Amniotic stem cell (primary cell): ENCODE measurements around the gene RRP15.
A peak's percentile ranks its signal among the peaks of the same experiment; 100 is the strongest.

Experiments
- DNase-seq: peaks from one replicate; lab custom pipeline; 2025; lab: John Stamatoyannopoulos, UW

The RRP15 gene

GRCh38 chr1:218362418-218363076, 77.5 kb downstream of the RRP15 start:
- no peak for DNase-seq

DNA sequence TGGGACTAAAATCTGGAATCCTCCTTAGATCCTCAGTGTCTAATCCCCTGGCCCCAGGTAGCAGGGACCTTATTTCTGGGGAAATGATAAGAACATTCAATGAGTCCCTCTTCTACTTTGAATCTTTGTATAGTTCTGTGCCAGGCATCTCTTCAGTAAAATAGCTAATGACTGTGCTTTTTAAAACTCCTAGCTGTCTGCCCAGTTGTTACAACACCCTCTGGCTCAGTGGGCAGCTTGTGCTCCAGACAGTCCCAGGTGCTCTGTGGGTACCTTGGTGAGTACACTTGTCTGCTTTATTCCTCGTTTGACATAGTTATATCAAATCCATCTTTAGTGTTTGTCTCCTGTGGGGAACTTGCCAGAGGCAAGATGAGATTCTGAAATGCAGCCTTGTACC, 78.0 kb downstream of the RRP15 start:
- no peak for DNase-seq

DNA sequence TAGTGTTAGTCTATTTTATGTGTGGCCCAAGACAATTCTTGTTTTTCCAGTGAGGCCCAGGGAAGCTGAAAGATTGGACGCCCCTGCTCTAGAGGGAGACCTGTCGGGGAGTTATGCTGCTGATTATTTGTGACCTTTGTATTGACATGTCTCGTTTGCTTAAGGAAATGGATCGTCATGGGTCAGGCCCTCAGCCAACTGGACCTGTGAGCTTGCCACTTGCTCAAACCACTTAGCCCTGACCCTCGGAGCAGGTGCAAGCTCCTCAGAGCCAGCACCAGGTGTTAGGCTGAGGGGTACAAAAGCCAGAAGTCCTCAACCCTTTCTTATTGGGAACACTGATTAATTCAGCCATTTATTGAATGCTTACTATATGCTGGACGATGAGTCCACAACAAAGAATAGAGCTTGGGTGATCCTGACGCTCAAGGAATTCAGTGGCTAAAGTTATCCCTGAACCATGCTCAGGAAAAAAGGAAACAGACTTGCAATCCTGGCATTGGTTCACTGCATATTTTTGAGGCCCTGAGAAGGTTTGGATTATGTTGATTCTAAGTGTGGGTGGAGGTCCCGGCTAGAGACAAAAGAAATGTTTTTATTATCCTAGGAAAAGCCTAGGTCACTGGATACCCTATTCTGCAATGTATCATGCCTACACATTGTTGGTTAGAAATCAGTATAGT, 79.1 kb downstream of the RRP15 start:
- no peak for DNase-seq

- no peak for DNase-seq
Measured at GRCh38 chr1:218365226-218365999, 80.3 kb downstream of the RRP15 start.

- DNase-seq: no peak
Measured at GRCh38 chr1:218366322-218367052, 81.4 kb downstream of the RRP15 start.

DNA sequence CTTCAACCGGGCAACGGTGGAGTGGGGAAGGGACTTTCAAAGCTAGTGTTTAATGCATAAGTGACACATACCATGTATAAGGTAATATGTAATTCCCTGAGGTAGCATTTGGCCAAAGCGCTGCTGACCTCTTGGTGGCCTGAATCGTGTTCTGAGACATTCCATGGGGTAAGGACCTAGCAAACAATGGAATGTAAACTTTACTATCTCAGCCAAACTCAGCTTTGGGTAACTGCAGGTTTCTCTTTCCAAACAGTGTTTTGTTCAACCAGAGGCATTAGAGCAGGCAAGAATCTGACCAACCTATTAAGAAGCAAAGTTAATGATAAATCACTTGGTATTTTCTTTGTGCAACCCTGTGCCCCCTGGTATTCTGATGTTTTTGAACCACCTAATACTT, 82.0 kb downstream of the RRP15 start:
- no peak for DNase-seq

DNA sequence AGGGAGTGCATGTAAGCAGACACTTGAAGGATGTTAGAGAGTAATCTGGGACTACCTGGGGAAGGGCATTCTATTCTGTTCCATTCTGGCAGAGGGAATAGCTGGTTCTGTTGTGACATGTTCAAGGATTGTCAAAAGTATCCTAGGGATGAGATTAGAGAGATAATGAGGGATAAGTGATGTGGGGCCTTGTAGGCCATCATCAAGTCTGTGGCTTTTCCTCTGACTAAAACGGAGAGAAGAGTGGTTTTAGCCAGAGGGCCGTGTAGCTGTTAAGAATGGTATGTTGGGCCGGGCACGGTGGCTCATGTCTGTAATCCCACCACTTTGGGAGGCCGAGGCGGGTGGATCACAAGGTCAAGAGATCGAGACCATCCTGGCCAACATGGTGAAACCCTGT, 83.6 kb downstream of the RRP15 start:
- DNase-seq: no peak

GRCh38 chr1:218369688-218370511, 84.8 kb downstream of the RRP15 start:
- DNase-seq: no peak

GRCh38 chr1:218371927-218372672, 87.0 kb downstream of the RRP15 start:
- DNase-seq: no peak

GRCh38 chr1:218374401-218375353, 89.6 kb downstream of the RRP15 start:
- DNase-seq: no peak

GRCh38 chr1:218376722-218377121, 91.6 kb downstream of the RRP15 start:
- no peak for DNase-seq

DNA sequence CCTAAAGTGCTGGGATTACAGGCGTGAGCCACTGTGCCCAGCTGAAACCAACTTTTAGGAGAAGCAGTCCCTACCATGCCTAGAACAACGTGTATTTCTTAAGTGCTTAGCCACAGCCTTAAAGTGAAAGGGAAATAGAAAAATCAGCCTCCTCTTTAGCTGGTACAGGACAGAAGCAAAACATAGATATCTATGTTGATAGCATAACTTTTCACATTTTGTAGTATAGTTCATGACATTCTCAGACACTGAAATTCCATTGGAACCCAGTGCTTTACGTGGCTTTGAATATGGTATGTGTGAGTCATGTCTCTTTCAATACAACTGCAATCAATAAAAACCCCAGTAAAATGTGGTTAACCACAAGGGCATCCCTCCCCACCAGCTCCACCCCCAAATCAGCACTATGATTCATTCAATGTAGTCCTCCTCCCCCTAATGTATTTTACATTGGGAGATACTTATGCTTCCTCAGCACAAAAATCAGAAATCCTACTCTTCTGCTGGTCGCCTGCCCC, 92.1 kb downstream of the RRP15 start:
- DNase-seq: peak; percentile 79

DNA sequence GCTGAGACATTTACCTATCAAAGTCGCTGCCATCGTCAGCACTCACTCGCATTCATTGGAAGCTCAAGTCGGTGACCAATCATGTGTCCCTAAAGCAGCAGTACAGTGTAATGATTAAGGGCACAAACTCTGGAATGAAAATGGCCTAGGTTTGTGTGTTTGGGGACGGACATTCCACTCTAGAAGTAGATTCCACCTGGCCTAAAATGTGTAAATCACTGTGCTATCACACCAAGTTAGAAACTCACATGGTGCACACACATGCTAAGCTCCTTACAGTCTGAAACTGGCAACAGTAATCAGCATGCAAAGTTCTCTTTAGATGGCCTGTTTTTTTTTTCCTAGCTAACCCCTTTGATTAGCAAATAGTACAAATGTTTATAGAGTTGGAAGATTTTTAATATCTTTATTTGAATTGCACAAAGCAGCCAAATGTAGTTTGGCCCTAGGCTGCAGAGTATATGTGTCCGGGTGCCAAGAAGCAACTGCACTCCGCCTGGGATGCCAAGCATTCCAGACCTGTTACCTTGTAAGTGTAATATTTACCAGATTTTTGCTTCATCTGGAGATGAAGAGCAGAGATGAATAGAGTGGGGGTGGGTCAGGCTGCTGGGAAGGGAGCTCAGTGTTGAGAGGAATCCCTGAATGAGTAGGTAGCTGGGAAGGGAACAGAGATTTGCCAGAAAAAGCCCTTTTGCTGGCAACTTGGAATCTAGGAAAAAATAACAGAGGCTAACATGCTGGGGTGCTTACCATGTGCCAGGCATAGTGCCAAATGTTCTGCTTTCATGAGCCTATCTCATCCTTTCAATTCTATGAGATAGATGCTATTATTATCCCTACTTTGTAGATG, 95.3 kb downstream of the RRP15 start:
- DNase-seq: no peak

- DNase-seq: no peak
Measured at GRCh38 chr1:218382261-218382660, 97.2 kb downstream of the RRP15 start.

DNA sequence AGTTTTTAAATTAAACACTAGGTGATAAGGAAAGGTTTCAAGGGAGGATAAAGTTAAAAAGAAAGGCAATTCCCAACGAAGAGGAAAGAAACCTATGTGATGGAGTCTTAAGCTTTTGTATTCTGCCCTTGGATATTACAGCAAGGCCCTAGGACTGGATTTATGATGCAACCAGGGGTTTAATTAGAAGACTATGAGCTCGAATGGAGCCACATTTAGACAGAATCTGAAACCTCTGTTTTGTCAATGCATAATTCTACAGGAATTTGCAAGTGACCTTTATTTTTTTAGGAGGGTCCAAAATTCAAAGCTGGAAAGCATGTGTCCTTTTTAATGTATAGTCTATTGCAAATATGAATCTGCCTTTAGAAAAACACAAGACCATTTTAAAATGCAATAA, 98.0 kb downstream of the RRP15 start:
- DNase-seq: no peak

- no peak for DNase-seq
Measured at GRCh38 chr1:218383681-218384080, 98.6 kb downstream of the RRP15 start.

DNA sequence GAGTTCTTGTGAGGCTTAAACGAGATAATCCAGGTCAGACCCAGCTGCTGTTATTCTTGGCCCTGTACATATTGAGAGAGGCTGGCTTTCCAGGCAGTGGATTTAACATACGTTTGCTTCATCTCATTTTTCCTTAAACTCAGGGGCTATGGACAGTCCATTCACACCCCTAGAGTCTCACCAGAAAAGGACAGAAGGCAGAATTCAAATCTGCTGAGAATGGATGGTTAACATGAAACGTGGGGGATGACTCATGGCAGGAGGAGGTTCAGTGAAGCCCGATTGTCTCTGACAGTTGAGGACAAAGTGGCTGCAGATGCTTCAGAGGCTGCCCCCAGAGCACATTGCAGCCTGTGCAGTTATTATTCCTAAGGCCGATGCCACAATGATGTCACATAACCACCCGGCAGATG, 99.5 kb downstream of the RRP15 start:
- DNase-seq: peak; percentile 47
